ENCODE results near the gene COL6A2.

DNA sequence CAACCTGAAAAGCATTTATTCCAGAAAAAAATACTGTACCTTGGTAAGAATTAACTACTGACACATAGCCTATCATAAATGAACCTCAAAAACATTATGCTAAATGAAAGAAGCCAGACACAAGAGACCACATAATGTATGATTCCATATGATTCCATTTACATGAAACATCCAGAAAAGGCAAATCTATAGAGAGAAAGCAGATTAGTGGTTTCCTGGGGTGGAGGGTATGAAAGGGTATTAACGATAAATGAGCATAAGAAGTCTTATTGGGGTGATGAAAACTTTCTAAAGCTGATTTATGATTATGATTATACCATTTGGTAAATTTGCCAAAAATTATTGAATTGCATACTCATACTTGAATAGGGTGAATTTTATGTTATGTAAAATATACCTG lies 10.3 kb upstream of the COL6A2 start:
- no peak for TF ChIP-seq EZH2 (IDR thresholded peaks at IDR 0.05; ENCODE audit: insufficient read depth, low read length)
- TF ChIP-seq, protein P1, sequence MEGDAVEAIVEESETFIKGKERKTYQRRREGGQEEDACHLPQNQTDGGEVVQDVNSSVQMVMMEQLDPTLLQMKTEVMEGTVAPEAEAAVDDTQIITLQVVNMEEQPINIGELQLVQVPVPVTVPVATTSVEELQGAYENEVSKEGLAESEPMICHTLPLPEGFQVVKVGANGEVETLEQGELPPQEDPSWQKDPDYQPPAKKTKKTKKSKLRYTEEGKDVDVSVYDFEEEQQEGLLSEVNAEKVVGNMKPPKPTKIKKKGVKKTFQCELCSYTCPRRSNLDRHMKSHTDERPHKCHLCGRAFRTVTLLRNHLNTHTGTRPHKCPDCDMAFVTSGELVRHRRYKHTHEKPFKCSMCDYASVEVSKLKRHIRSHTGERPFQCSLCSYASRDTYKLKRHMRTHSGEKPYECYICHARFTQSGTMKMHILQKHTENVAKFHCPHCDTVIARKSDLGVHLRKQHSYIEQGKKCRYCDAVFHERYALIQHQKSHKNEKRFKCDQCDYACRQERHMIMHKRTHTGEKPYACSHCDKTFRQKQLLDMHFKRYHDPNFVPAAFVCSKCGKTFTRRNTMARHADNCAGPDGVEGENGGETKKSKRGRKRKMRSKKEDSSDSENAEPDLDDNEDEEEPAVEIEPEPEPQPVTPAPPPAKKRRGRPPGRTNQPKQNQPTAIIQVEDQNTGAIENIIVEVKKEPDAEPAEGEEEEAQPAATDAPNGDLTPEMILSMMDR (IDR thresholded peaks at IDR 0.05; ENCODE audit: insufficient read depth, low read depth, low read length) = no peak

Measured in astrocyte (in vitro differentiated cells and primary cell).